ENCODE results near the gene STYXL1. TPM values are rescaled to one million over a fixed set of nuclear protein-coding genes. Genes with fewer than 3 reads are reported as not detected.

The STYXL1 gene
- total and polyA plus RNA-seq, 4 donors, result 36.6 to 45.8 (median 41.3) TPM

GRCh38 chr7:76065016-76065612 is 17.3 kb upstream of the STYXL1 start:
- H3K9me3 ChIP-seq (ENCODE audit: control insufficient read depth in 4 of 4, insufficient read depth in 3 of 4, low read length in 3 of 4), result no peaks in the 10 kb centered on the region
- TF ChIP-seq CTCF (IDR thresholded peaks at IDR 0.05; ENCODE audit: control extremely low read depth, extremely low read depth), result no peak
- H3K27me3 ChIP-seq (ENCODE audit: control insufficient read depth in 3 of 3, insufficient read depth in 3 of 3, low read length in 2 of 3), result no peaks in the 10 kb centered on the region
- H3K36me3 ChIP-seq (ENCODE audit: control insufficient read depth in 4 of 4, insufficient read depth in 4 of 4, low read length in 4 of 4), result peaks cover 24 to 68% (median 26%) of the 10 kb centered on the region in 4 donors
- H3K4me1 ChIP-seq (ENCODE audit: control insufficient read depth in 5 of 5, insufficient read depth in 5 of 5, low read length in 5 of 5), result peaks cover 0 to 7% (median 0%) of the 10 kb centered on the region in 5 donors
- H3K27ac ChIP-seq (ENCODE audit: low read depth in 1 of 2, low read length in 1 of 2), result no peak overlapping the region
- 94% methylated on average over 14 of the region's 14 CpGs for WGBS, 2 donors
- H3K4me3 ChIP-seq, result no peak overlapping the region
- ATAC-seq (ENCODE audit: insufficient read depth, low FRiP score) (no peak), DNase-seq (no peak)
- no peak overlapping the region for H3K9ac ChIP-seq (ENCODE audit: insufficient read depth in 1 of 2, low read length in 2 of 2)

DNA sequence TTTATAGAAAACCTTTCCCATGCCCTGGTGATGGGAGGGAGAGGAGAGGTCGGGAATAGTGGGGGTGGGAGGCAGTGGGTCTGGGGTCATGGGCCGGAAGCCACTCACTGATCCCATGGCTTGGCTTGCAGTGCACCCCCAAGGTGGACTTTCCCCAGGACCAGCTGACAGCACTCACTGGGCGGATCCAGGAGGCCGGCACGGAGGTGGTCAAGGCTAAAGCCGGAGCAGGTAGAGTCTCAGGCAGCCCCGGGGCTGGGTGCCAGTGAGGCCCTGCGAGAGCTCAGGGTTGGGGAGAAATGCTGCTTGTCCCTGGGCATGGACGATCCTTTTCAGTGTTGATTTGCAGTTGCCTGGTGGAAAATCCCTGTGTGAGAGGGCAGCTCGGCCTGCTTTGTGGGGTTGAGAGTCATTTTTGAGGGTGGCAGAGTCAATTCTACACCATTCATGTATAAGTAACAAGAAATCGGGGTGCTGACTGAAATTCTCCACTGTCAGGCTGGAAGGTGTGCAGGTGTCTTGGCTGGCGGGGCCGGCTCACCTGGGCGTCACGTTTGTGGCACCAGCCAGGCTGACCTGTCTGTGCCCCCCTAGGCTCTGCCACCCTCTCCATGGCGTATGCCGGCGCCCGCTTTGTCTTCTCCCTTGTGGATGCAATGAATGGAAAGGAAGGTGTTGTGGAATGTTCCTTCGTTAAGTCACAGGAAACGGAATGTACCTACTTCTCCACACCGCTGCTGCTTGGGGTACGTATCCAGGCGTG is 16.6 kb upstream of the STYXL1 start:
- DNase-seq, result no peak
- Histone ChIP-seq H3K36me3 (ENCODE audit: control insufficient read depth in 4 of 4, insufficient read depth in 4 of 4, low read length in 4 of 4) (peaks cover 25 to 74% (median 33%) of the 10 kb centered on the region in 4 donors), H3K9me3 (ENCODE audit: control insufficient read depth in 4 of 4, insufficient read depth in 3 of 4, low read length in 3 of 4) (no peaks in the 10 kb centered on the region), H3K27ac (ENCODE audit: low read depth in 1 of 2, low read length in 1 of 2) (no peak overlapping the region), H3K9ac (ENCODE audit: insufficient read depth in 1 of 2, low read length in 2 of 2) (no peak overlapping the region), H3K4me1 (ENCODE audit: control insufficient read depth in 5 of 5, insufficient read depth in 5 of 5, low read length in 5 of 5) (peaks cover 0 to 2% (median 0%) of the 10 kb centered on the region in 5 donors), H3K27me3 (ENCODE audit: control insufficient read depth in 3 of 3, insufficient read depth in 3 of 3, low read length in 2 of 3) (no peaks in the 10 kb centered on the region), H3K4me3 (no peak overlapping the region)
- no peak for ATAC-seq (ENCODE audit: insufficient read depth, low FRiP score)
- TF ChIP-seq CTCF (IDR thresholded peaks at IDR 0.05; ENCODE audit: control extremely low read depth, extremely low read depth), result no peak
- WGBS, 2 donors, result 95 to 96% methylated on average over 24 of the region's 24 CpGs

DNA sequence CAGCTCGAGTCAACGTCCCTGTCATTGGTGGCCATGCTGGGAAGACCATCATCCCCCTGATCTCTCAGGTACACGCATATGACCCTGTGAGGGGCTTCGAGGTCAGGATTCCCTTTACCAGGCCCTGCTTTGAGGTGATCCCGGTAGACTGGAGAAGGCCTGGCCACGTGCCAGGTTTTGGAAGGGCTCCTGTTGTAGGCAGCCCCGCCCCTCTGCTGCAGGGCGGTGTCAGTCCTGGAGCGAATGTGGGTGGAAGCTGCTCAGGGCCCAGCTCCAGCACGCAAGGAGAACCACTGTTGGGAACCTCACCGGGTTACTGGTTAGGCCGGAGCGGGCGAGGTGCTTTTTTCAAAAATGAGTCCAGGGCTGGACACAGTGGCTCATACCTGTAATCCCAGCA is 15.7 kb upstream of the STYXL1 start:
- DNase-seq, result no peak

More for the DNA sequence above, 15.7 kb upstream of the STYXL1 start:
- Histone ChIP-seq H3K4me3 (no peak overlapping the region), H3K4me1 (ENCODE audit: control insufficient read depth in 5 of 5, insufficient read depth in 5 of 5, low read length in 5 of 5) (no peaks in the 10 kb centered on the region), H3K27me3 (ENCODE audit: control insufficient read depth in 3 of 3, insufficient read depth in 3 of 3, low read length in 2 of 3) (no peaks in the 10 kb centered on the region), H3K9ac (ENCODE audit: insufficient read depth in 1 of 2, low read length in 2 of 2) (no peak overlapping the region), H3K27ac (ENCODE audit: low read depth in 1 of 2, low read length in 1 of 2) (no peak overlapping the region), H3K9me3 (ENCODE audit: control insufficient read depth in 4 of 4, insufficient read depth in 3 of 4, low read length in 3 of 4) (no peaks in the 10 kb centered on the region), H3K36me3 (ENCODE audit: control insufficient read depth in 4 of 4, insufficient read depth in 4 of 4, low read length in 4 of 4) (peaks cover 25 to 81% (median 40%) of the 10 kb centered on the region in 4 donors)
- no peak for ATAC-seq (ENCODE audit: insufficient read depth, low FRiP score)
- TF ChIP-seq CTCF (IDR thresholded peaks at IDR 0.05; ENCODE audit: control extremely low read depth, extremely low read depth), result no peak
- 86 to 87% methylated on average over 14 of the region's 14 CpGs for WGBS, 2 donors
